GM10248 (cell line): ENCODE measurements around the gene SLCO3A1.
"Not testable (repeated sequence)": the region's sequence is repeated elsewhere in the genome, so short reads cannot be mapped to it uniquely, and the experiment has no call there.

Experiments used
- CTCF ChIA-PET: fragments of 300-600 bp; sonication (Branson Sonifier 250); formaldehyde crosslinking; extraction: SDS; loops from one replicate; lab custom pipeline; 2021; ENCODE audit warnings: antibody characterized with exemption; lab: Yijun Ruan, JAX
- POLR2A ChIA-PET: fragments of 350-650 bp; sonication (Branson Sonifier 250); formaldehyde crosslinking; extraction: SDS; loops from one replicate; lab custom pipeline; 2020; ENCODE audit warnings: antibody characterized with exemption; lab: Yijun Ruan, JAX
- DNase-seq: peaks from one replicate; pipeline ENCODE4 v3.0.0; 2012; ENCODE audit errors: extremely low spot score
- TF ChIP-seq, protein P1 (sequence below): IDR thresholded peaks from 2 replicates; pipeline ENCODE4 v1.5.1; 2012; ENCODE audit warnings: mild to moderate bottlenecking, low read depth; ENCODE audit errors: extremely low read depth, missing control alignments, control extremely low read depth

The SLCO3A1 gene

GRCh38 chr15:91952216-91952615, 98.7 kb downstream of the SLCO3A1 start:
- ChIA-PET CTCF (no interaction called here), POLR2A (no interaction called here)
- no peak for DNase-seq
- TF ChIP-seq, protein P1, sequence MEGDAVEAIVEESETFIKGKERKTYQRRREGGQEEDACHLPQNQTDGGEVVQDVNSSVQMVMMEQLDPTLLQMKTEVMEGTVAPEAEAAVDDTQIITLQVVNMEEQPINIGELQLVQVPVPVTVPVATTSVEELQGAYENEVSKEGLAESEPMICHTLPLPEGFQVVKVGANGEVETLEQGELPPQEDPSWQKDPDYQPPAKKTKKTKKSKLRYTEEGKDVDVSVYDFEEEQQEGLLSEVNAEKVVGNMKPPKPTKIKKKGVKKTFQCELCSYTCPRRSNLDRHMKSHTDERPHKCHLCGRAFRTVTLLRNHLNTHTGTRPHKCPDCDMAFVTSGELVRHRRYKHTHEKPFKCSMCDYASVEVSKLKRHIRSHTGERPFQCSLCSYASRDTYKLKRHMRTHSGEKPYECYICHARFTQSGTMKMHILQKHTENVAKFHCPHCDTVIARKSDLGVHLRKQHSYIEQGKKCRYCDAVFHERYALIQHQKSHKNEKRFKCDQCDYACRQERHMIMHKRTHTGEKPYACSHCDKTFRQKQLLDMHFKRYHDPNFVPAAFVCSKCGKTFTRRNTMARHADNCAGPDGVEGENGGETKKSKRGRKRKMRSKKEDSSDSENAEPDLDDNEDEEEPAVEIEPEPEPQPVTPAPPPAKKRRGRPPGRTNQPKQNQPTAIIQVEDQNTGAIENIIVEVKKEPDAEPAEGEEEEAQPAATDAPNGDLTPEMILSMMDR = no peak

GRCh38 chr15:91953432-91953831, 99.9 kb downstream of the SLCO3A1 start:
- TF ChIP-seq, protein P1 = no peak
- POLR2A ChIA-PET = no interaction called here
- DNase-seq = no peak
- CTCF ChIA-PET = no interaction called here

DNA sequence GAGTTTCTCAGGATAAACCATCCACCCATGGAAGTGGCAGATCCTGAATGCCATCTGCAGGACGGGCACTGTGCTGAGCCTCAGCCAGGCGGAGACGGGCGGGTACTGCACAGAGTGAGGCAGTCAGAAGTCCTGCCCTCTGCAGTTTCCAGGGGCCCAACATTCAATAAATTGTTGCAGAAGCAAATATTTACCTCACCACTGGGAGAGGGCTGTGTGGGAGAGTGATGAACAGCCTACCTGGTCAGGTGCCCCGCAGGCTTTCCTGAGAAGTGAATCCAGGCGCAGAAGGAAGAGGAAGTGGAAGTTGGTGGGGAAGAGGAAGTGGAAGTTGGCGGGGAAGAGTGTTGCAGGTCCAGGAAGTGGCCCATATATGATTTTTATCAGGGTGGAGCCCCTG, 100.8 kb downstream of the SLCO3A1 start:
- TF ChIP-seq, protein P1 = no peak
- POLR2A ChIA-PET = no interaction called here
- CTCF ChIA-PET = no interaction called here

GRCh38 chr15:91956026-91956723, 102.7 kb downstream of the SLCO3A1 start:
- TF ChIP-seq, protein P1 = no peak
- POLR2A ChIA-PET = no interaction called here
- CTCF ChIA-PET = interaction anchor here (1.4 kb wide), 1 partner anchor 9 kb away, joined by 3 read pairs; no protein-coding TSS in a partner anchor
- DNase-seq = no peak

More for the DNA sequence above, 100.8 kb downstream of the SLCO3A1 start:
- no peak for DNase-seq

DNA sequence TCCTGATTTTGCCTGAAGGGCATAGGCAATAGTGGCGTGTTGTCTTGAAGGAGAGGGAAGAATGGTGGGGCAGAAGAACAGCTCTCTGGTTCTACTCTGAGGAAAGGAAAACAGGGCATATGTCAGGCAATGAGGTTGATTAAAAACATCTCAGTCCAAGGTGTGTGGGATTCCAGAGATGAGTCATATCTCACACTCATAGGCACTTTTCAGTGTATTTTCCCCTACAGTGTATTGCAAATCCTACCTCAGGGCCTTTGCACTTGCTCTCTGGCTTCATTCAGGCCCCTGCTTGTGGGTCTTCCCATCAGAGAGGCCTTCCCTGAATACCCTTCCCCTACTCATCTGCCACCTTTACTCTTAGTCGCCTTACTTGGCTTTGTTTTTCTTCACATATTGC, 107.8 kb downstream of the SLCO3A1 start:
- CTCF ChIA-PET = no interaction called here
- DNase-seq = no peak
- POLR2A ChIA-PET = no interaction called here
- TF ChIP-seq, protein P1 = no peak

- CTCF ChIA-PET, DNase-seq, POLR2A ChIA-PET: not testable (repeated sequence)
Observed at GRCh38 chr15:91963747-91964146, 110.2 kb downstream of the SLCO3A1 start.

DNA sequence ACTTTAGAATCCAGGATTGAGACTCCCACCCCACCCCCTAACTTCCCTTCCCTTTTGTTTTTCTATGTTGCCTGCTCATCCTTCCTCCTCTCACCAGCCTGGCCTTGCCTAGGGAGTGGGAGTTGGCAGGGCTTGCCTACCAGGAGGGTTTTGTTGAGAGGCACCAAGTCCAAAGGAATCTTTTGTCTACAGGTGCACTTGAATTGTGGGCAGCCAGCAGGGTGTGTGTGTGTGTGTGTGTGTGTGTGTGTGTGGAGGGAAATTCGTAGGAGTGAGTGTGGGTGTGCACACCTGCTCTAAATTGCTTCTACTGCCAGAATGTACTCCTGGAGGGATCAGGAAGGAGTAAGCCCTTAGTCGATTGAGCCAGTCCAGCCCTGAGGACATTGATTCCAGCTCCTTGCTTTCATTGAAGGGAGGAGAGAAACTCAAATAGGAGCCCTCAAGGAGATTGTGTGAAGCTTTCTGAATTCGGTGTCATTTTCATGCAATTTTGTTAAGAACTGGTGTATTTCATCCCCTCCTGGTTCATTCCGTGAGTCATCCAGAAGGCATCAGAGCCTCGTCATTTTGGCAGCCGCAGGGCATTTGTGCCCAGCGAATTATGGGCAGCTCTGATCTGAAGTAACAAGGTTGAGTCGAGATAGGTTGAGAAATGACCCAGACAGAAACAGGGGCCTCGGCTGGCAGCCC, 112.1 kb downstream of the SLCO3A1 start:
- DNase-seq = no peak
- ChIA-PET POLR2A (no interaction called here), CTCF (interaction anchor here (0.9 kb wide), 1 partner anchor 70 kb away, joined by 3 read pairs; no protein-coding TSS in a partner anchor)
- TF ChIP-seq, protein P1 = no peak
